Endothelial cell of umbilical vein (primary cell): ENCODE results near the gene FOXO6. TPM values are rescaled to one million over a fixed set of nuclear protein-coding genes. Genes with fewer than 3 reads are reported as not detected.

Experiments
- BruUV-seq: library from RNA; stranded (reverse); fragments of 400-500 nt; replicated peaks from 2 replicates; lab custom pipeline; 2021; lab: Mats Ljungman, UMichigan
- CTCF ChIA-PET: fragments of 300-600, 350-600 bp; sonication (Branson Sonifier 250); formaldehyde crosslinking; loops from one replicate; lab custom pipeline; 2021; ENCODE audit warnings: antibody characterized with exemption, inconsistent platforms; lab: Charles Lee
- POLR2A ChIA-PET: fragments of 300-600, 350-600 bp; sonication (Branson Sonifier 250); formaldehyde crosslinking; loops from one replicate; lab custom pipeline; 2021; ENCODE audit warnings: antibody characterized with exemption, inconsistent platforms; lab: Charles Lee
- DNase-seq: peaks from one replicate; pipeline ENCODE4 v3.0.0-alpha.2; 2011; ENCODE audit warnings: low read depth, low spot score
- FAIRE-seq: peaks from 2 replicates; lab custom pipeline; 2011; peaks lifted over from hg19 to GRCh38; lab: Jason Lieb, UNC
- H2AFZ ChIP-seq: 2 replicates; pipeline ENCODE4 v1.6.0; 2012; ENCODE audit warnings: low read depth, low read length, control low read depth, inconsistent platforms
- H3K27ac ChIP-seq: 2 replicates; pipeline ENCODE4 v1.5.1; 2011; ENCODE audit warnings: low read depth, mild to moderate bottlenecking, control low read depth, low read length, moderate library complexity; ENCODE audit not compliant: insufficient read depth
- H3K27me3 ChIP-seq, 2 experiments: 2 replicates each; pipeline versions ENCODE4 v1.6.0 to v1.6.1; 2011; ENCODE audit warnings: low read length in 2 of 2, mixed read lengths in 1 of 2; ENCODE audit not compliant: control insufficient read depth in 2 of 2, insufficient read depth in 2 of 2
- H3K36me3 ChIP-seq, 2 experiments: 2 replicates in 1 of 2; 3 replicates in 1 of 2; pipeline ENCODE4 v1.5.1; 2011; ENCODE audit warnings: low read length in 2 of 2, mild to moderate bottlenecking in 1 of 2, moderate library complexity in 1 of 2; ENCODE audit not compliant: control insufficient read depth in 2 of 2, insufficient read depth in 2 of 2; ENCODE audit errors: extremely low read depth in 1 of 2
- H3K4me1 ChIP-seq: 3 replicates; pipeline ENCODE4 v1.5.1; 2011; ENCODE audit warnings: mild to moderate bottlenecking, low read length; ENCODE audit not compliant: control insufficient read depth, insufficient read depth; ENCODE audit errors: extremely low read depth
- H3K4me2 ChIP-seq: 2 replicates; pipeline ENCODE4 v1.6.1; 2011; ENCODE audit warnings: low read length, control low read depth, mixed read lengths; ENCODE audit not compliant: insufficient read depth
- H3K4me3 ChIP-seq, 3 experiments: fragments of 200-600 bp in 1 of 3; sonication (generic), shearing (Covaris generic) in 1 of 3; replicated peaks in 1 of 3; 2 replicates each; pipeline ENCODE4 v1.5.1; 2011 to 2016; ENCODE audit warnings: control low read depth in 3 of 3, low read length in 3 of 3, mild to moderate bottlenecking in 2 of 3, inconsistent platforms in 1 of 3, low read depth in 1 of 3, moderate library complexity in 1 of 3; ENCODE audit not compliant: insufficient read depth in 1 of 3
- H3K79me2 ChIP-seq: 2 replicates; pipeline ENCODE4 v1.6.0; 2012; ENCODE audit warnings: low read length, inconsistent platforms; ENCODE audit not compliant: control insufficient read depth, insufficient read depth
- H3K9ac ChIP-seq: replicated peaks from 2 replicates; pipeline ENCODE3; 2011; ENCODE audit warnings: low read length, control low read depth; ENCODE audit not compliant: insufficient read depth; ENCODE audit errors: extremely low read depth
- H3K9me1 ChIP-seq: replicated peaks from 3 replicates; pipeline ENCODE4 v1.6.0; 2011; ENCODE audit warnings: mild to moderate bottlenecking, low read length; ENCODE audit not compliant: control insufficient read depth, insufficient read depth; ENCODE audit errors: extremely low read depth
- H3K9me3 ChIP-seq: replicated peaks from 2 replicates; pipeline ENCODE4 v1.5.1; 2012; ENCODE audit warnings: low read length, inconsistent platforms; ENCODE audit not compliant: control insufficient read depth, insufficient read depth
- H4K20me1 ChIP-seq: replicated peaks from 2 replicates; pipeline ENCODE3; 2011; ENCODE audit warnings: mild to moderate bottlenecking, low read length; ENCODE audit not compliant: control insufficient read depth, insufficient read depth; ENCODE audit errors: extremely low read depth
- CTCF ChIP-seq, 2 donors: IDR thresholded peaks; 1 replicate in 1 of 2; 2 replicates in 1 of 2; pipeline ENCODE4 v1.5.1; 2011; ENCODE audit warnings: low read length in 2 of 2, mild to moderate bottlenecking in 2 of 2, moderate library complexity in 2 of 2, control low read depth in 1 of 2, inconsistent platforms in 1 of 2, low read depth in 1 of 2; ENCODE audit not compliant: insufficient read depth in 1 of 2; ENCODE audit errors: extremely low read depth in 1 of 2
- EZH2 ChIP-seq: IDR thresholded peaks from 2 replicates; pipeline ENCODE4 v1.6.1; 2012; ENCODE audit warnings: borderline replicate concordance, low read depth, mild to moderate bottlenecking, moderate library complexity, low read length, inconsistent platforms; ENCODE audit not compliant: severe bottlenecking
- FOS ChIP-seq: IDR thresholded peaks from 2 replicates; pipeline ENCODE4 v1.6.1; 2011; ENCODE audit warnings: mild to moderate bottlenecking, low read length, moderate library complexity, borderline replicate concordance; ENCODE audit not compliant: insufficient read depth
- GATA2 ChIP-seq: IDR thresholded peaks from 2 replicates; pipeline ENCODE4 v1.7.0; 2011; ENCODE audit warnings: low read depth, mild to moderate bottlenecking, moderate library complexity, mixed read lengths, low read length; ENCODE audit not compliant: insufficient read length, insufficient read depth
- JUN ChIP-seq: IDR thresholded peaks from 2 replicates; pipeline ENCODE4 v1.6.1; 2011; ENCODE audit warnings: borderline replicate concordance, low read depth; ENCODE audit not compliant: insufficient read length, insufficient read depth
- MYC ChIP-seq: IDR thresholded peaks from one replicate; pipeline ENCODE4 v1.6.1; 2011; ENCODE audit warnings: mild to moderate bottlenecking, low read depth, low read length
- POLR2A ChIP-seq: IDR thresholded peaks from 2 replicates; pipeline ENCODE4 v1.6.1; 2012; ENCODE audit warnings: low read depth, mild to moderate bottlenecking, control low read depth, low read length
- POLR2AphosphoS5 ChIP-seq: IDR thresholded peaks from 2 replicates; pipeline ENCODE4 v1.6.1; 2012; ENCODE audit warnings: low read depth, mild to moderate bottlenecking, control low read depth, low read length, moderate library complexity; ENCODE audit not compliant: insufficient read depth
- dilution Hi-C: fragments of 300-500 bp; cut with MboI; formaldehyde crosslinking; loops from one replicate; pipeline ENCODE4 v1.15.0; 2019; ENCODE audit warnings: low sequenced_read_pairs; ENCODE audit not compliant: extremely low pct_ligation_motif_present
- intact Hi-C: fragments of 100-400 bp; cut with micrococcal nuclease; formaldehyde crosslinking; loops from one replicate; pipeline ENCODE4 v1.10.0; 2022
- polyA plus RNA-seq, 4 experiments: library from polyadenylated mRNA; depleted of rRNA in 3 of 4; stranded (reverse) in 3 of 4; unstranded in 1 of 4; fragments of >200 nt; gene quantifications; 2 replicates each; pipeline versions ENCODE4 v1.2.1 to v1.2.3, GENCODE V29; 2011 to 2012; ENCODE audit warnings: missing spikeins in 1 of 4
- total RNA-seq: library from RNA; stranded (reverse); gene quantifications from 2 replicates; pipeline ENCODE4 v1.2.3, GENCODE V29; 2021
- TF ChIP-seq, protein P1 (sequence below): IDR thresholded peaks from 2 replicates; pipeline ENCODE4 v1.6.1; 2011; ENCODE audit not compliant: insufficient read depth, insufficient read length

The FOXO6 gene
- total and polyA plus RNA-seq, 2 donors (not counting 3 experiments of a cell fraction or from before 2014, with no cell fraction given): 0.04 to 0.38 TPM

GRCh38 chr1:41370225-41370624 lies 9.0 kb downstream of the FOXO6 start:
- Histone ChIP-seq H3K9ac (no peak overlapping the region), H3K79me2 (no peaks in the 10 kb centered on the region), H3K4me3 (no peak overlapping the region), H4K20me1 (no peaks in the 10 kb centered on the region), H3K4me1 (no peaks in the 10 kb centered on the region), H3K9me1 (no peaks in the 10 kb centered on the region), H2AFZ (no peak overlapping the region), H3K9me3 (no peaks in the 10 kb centered on the region), H3K27me3 (peaks cover 15 to 20% of the 10 kb centered on the region in 2 experiments), H3K27ac (no peak overlapping the region), H3K36me3 (no peaks in the 10 kb centered on the region), H3K4me2 (no peak overlapping the region)
- no peak for TF ChIP-seq FOS
- no peak for TF ChIP-seq POLR2A
- no peak for TF ChIP-seq GATA2
- TF ChIP-seq JUN: no peak
- intact Hi-C loops (no loop called here), dilution Hi-C loops (no loop called here)
- ChIA-PET CTCF (interaction anchor here (1.1 to 2.6 kb wide), 4 partner anchors 9 to 87 kb away, joined by 4 to 11 read pairs (median 6); partner anchors contain the start of gene FOXO6), POLR2A (interaction anchor here (0.6 kb wide), 1 partner anchor 633 kb away, joined by 3 read pairs; no protein-coding TSS in a partner anchor)
- BruUV-seq: no TSS peak
- no peak for FAIRE-seq
- no peak for DNase-seq

DNA sequence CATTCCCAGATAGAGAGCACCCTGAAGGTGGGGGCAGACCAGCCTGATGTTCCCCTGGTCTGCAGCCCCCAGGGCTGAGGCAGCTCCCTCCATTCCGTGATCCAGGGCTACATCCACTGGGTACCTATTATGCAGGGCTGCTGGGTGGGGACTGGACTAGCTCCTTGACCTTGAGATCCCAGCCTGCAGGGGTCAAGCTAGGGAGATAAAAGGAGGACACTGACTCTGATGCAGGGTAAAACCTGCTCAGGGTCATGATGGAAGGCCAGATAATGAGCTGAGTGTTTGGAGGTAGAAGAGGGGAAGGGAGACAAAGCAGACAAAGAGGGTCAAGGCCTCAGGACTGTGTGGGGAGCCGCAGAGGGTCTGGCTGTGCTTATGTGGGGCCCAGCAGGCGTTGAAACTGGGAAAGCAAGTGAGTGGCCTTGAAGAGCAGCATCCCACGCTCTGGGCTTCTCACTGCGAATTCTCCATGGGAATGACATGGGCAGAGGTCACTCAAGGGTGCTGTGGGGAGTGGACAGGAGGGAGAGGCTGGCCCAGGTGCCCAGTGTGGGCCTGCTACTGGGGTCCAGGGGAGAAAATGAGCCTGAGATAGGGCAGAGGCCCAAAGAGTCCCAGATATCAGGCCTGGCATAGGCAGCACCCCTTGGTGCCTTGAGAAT lies 9.7 kb downstream of the FOXO6 start:
- TF ChIP-seq MYC: no peak
- TF ChIP-seq JUN: no peak
- TF ChIP-seq GATA2: no peak
- TF ChIP-seq POLR2AphosphoS5: no peak
- TF ChIP-seq POLR2A: no peak
- no peak for TF ChIP-seq EZH2
- TF ChIP-seq, protein P1, sequence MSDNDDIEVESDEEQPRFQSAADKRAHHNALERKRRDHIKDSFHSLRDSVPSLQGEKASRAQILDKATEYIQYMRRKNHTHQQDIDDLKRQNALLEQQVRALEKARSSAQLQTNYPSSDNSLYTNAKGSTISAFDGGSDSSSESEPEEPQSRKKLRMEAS: no peak
- no peak for TF ChIP-seq CTCF (IDR thresholded peaks at IDR 0.05; ENCODE audit: extremely low read depth in 1 of 2, insufficient read depth in 1 of 2, low read depth in 1 of 2, low read length in 2 of 2)
- no peak for TF ChIP-seq FOS
- H3K27me3 ChIP-seq: peaks cover 15 to 18% of the 10 kb centered on the region in 2 experiments
- BruUV-seq: no TSS peak
- no peaks in the 10 kb centered on the region for H3K9me1 ChIP-seq
- no peak for FAIRE-seq
- no peak overlapping the region for H3K4me3 ChIP-seq
- H3K4me1 ChIP-seq: no peaks in the 10 kb centered on the region
- no peaks in the 10 kb centered on the region for H4K20me1 ChIP-seq
- H3K27ac ChIP-seq: no peak overlapping the region
- ChIA-PET CTCF (interaction anchor here (1.1 to 2.6 kb wide), 4 partner anchors 8 to 88 kb away, joined by 4 to 11 read pairs (median 6); partner anchors contain the start of gene FOXO6), POLR2A (interaction anchor here (0.6 kb wide), 1 partner anchor 634 kb away, joined by 3 read pairs; no protein-coding TSS in a partner anchor)
- dilution Hi-C loops: no loop called here
- intact Hi-C loops: no loop called here
- H3K9me3 ChIP-seq: no peaks in the 10 kb centered on the region
- H3K36me3 ChIP-seq: no peaks in the 10 kb centered on the region
- no peaks in the 10 kb centered on the region for H3K79me2 ChIP-seq
- no peak overlapping the region for H3K4me2 ChIP-seq
- H3K9ac ChIP-seq: no peak overlapping the region
- H2AFZ ChIP-seq: no peak overlapping the region
- DNase-seq: no peak
